Activated gamma-delta T cell (primary cell): ENCODE data around the gene B4GALNT1.
"Not testable (repeated sequence)": the region's sequence is repeated elsewhere in the genome, so short reads cannot be mapped to it uniquely, and the experiment has no call there.

Experiments
- DNase-seq: peaks from one replicate; lab custom pipeline; 2025; lab: John Stamatoyannopoulos, UW

The B4GALNT1 gene

GRCh38 chr12:57609101-57609780 lies 23.8 kb downstream of the B4GALNT1 start:
- no peak for DNase-seq

- DNase-seq: no peak
Measured at GRCh38 chr12:57607958-57608663, 24.9 kb downstream of the B4GALNT1 start.

- DNase-seq: no peak
Measured at GRCh38 chr12:57606821-57607220, 26.2 kb downstream of the B4GALNT1 start.

- no peak for DNase-seq
Measured at GRCh38 chr12:57606399-57606798, 26.6 kb downstream of the B4GALNT1 start.

GRCh38 chr12:57605811-57606311 lies 27.1 kb downstream of the B4GALNT1 start:
- DNase-seq: no peak

GRCh38 chr12:57604992-57605810 lies 27.8 kb downstream of the B4GALNT1 start:
- DNase-seq: no peak

- no peak for DNase-seq
Measured at GRCh38 chr12:57604454-57604991, 28.5 kb downstream of the B4GALNT1 start, which contains the start of gene DTX3. Gene DTX3 (plus strand): TSS chr12:57604824. CDS start chr12:57606518, 1,694 bp downstream.

GRCh38 chr12:57603815-57604453 lies 29.1 kb downstream of the B4GALNT1 start:
- no peak for DNase-seq

GRCh38 chr12:57603324-57603723 lies 29.7 kb downstream of the B4GALNT1 start:
- DNase-seq: no peak

GRCh38 chr12:57602544-57602943 lies 30.5 kb downstream of the B4GALNT1 start:
- DNase-seq: no peak

GRCh38 chr12:57600395-57600794 lies 32.6 kb downstream of the B4GALNT1 start:
- DNase-seq: no peak

GRCh38 chr12:57593187-57593586 lies 39.8 kb downstream of the B4GALNT1 start:
- DNase-seq: no peak

- DNase-seq: no peak
Measured at GRCh38 chr12:57592551-57593165, 40.3 kb downstream of the B4GALNT1 start.

GRCh38 chr12:57591782-57592325 lies 41.1 kb downstream of the B4GALNT1 start:
- DNase-seq: no peak

GRCh38 chr12:57590864-57591781 lies 41.9 kb downstream of the B4GALNT1 start, which contains the start of gene PIP4K2C:
Gene PIP4K2C (plus strand): TSS chr12:57591192. CDS start chr12:57591290, 98 bp downstream.
- DNase-seq: peak; percentile 69

- DNase-seq: no peak
Measured at GRCh38 chr12:57590479-57590863, 42.5 kb downstream of the B4GALNT1 start.

- DNase-seq: not testable (repeated sequence)
Measured at GRCh38 chr12:57588951-57589610, 43.9 kb downstream of the B4GALNT1 start.

- no peak for DNase-seq
Measured at GRCh38 chr12:57586832-57587429, 46.1 kb downstream of the B4GALNT1 start.

- no peak for DNase-seq
Measured at GRCh38 chr12:57586128-57586527, 46.9 kb downstream of the B4GALNT1 start.
